Measurements from ENCODE around the gene CHST11.
"Not testable (repeated sequence)": the region's sequence is repeated elsewhere in the genome, so short reads cannot be mapped to it uniquely, and the experiment has no call there.

Gene CHST11

GRCh38 chr12:104527653-104528052, 70.9 kb downstream of the CHST11 start:
- not testable (repeated sequence) for DNase-seq (ENCODE audit: low spot score)

- DNase-seq (ENCODE audit: low spot score): no peak
These were observed 72.6 kb downstream of the CHST11 start for GRCh38 chr12:104529130-104529874.

GRCh38 chr12:104532636-104533035, 75.9 kb downstream of the CHST11 start:
- DNase-seq (ENCODE audit: low spot score): no peak

- no peak for DNase-seq (ENCODE audit: low spot score)
These were observed 76.4 kb downstream of the CHST11 start for GRCh38 chr12:104533134-104533533.

GRCh38 chr12:104534162-104534856, 77.6 kb downstream of the CHST11 start:
- no peak for DNase-seq (ENCODE audit: low spot score)

- no peak for DNase-seq (ENCODE audit: low spot score)
These were observed 78.1 kb downstream of the CHST11 start for GRCh38 chr12:104534857-104535248.

- no peak for DNase-seq (ENCODE audit: low spot score)
These were observed 78.6 kb downstream of the CHST11 start for GRCh38 chr12:104535369-104535768.

- DNase-seq (ENCODE audit: low spot score): no peak
These were observed 80.1 kb downstream of the CHST11 start for GRCh38 chr12:104536841-104537240.

- DNase-seq (ENCODE audit: low spot score): no peak
These were observed 81.3 kb downstream of the CHST11 start for GRCh38 chr12:104538056-104538455.

GRCh38 chr12:104538891-104539462, 82.2 kb downstream of the CHST11 start:
- DNase-seq (ENCODE audit: low spot score): no peak

- DNase-seq (ENCODE audit: low spot score): no peak
These were observed 88.1 kb downstream of the CHST11 start for GRCh38 chr12:104544836-104545235.

- no peak for DNase-seq (ENCODE audit: low spot score)
These were observed 89.8 kb downstream of the CHST11 start for GRCh38 chr12:104546575-104546974.

- DNase-seq (ENCODE audit: low spot score): no peak
These were observed 90.5 kb downstream of the CHST11 start for GRCh38 chr12:104547235-104547634.

GRCh38 chr12:104549815-104550480, 93.2 kb downstream of the CHST11 start:
- peak; percentile 30 for DNase-seq (ENCODE audit: low spot score)

- DNase-seq (ENCODE audit: low spot score): no peak
These were observed 94.7 kb downstream of the CHST11 start for GRCh38 chr12:104551313-104551931.

GRCh38 chr12:104553421-104553820, 96.7 kb downstream of the CHST11 start:
- DNase-seq (ENCODE audit: low spot score): no peak

- no peak for DNase-seq (ENCODE audit: low spot score)
These were observed 98.9 kb downstream of the CHST11 start for GRCh38 chr12:104555648-104556047.

- no peak for DNase-seq (ENCODE audit: low spot score)
These were observed 100.9 kb downstream of the CHST11 start for GRCh38 chr12:104557488-104558195.

- no peak for DNase-seq (ENCODE audit: low spot score)
These were observed 104.1 kb downstream of the CHST11 start for GRCh38 chr12:104560881-104561280.

GRCh38 chr12:104562763-104563162, 106.0 kb downstream of the CHST11 start:
- DNase-seq (ENCODE audit: low spot score): no peak

- not testable (repeated sequence) for DNase-seq (ENCODE audit: low spot score)
These were observed 107.9 kb downstream of the CHST11 start for GRCh38 chr12:104564662-104565061.

Measured in hepatic stellate cell (primary cell).